OCI-LY1 (cell line): ENCODE results near the gene FBN2.

Source experiments
- H2AFZ ChIP-seq: fragments of 200-600 bp; sonication (generic), shearing (Covaris generic); 2 replicates; pipeline ENCODE4 v1.6.0; 2014; ENCODE audit warnings: antibody characterized with exemption, mild to moderate bottlenecking, low read length
- H3F3A ChIP-seq: fragments of 200-600 bp; sonication (generic), shearing (Covaris generic); 2 replicates; pipeline ENCODE4 v1.6.0; 2014; ENCODE audit warnings: mild to moderate bottlenecking, antibody characterized with exemption, low read length, moderate library complexity; ENCODE audit not compliant: insufficient read depth
- H3K27ac ChIP-seq: fragments of 200-600 bp; sonication (generic); 2 replicates; pipeline ENCODE4 v1.5.1; 2014; ENCODE audit warnings: low read length, mixed run types, mild to moderate bottlenecking, low read depth; ENCODE audit not compliant: poor library complexity, severe bottlenecking
- H3K27me3 ChIP-seq: fragments of 200-600 bp; sonication (generic); 2 replicates; pipeline ENCODE4 v1.6.0; 2014; ENCODE audit warnings: antibody characterized with exemption, mild to moderate bottlenecking, low read length, moderate library complexity; ENCODE audit not compliant: insufficient read depth
- H3K36me3 ChIP-seq: fragments of 200-600 bp; sonication (generic); 2 replicates; pipeline ENCODE4 v1.6.1; 2014; ENCODE audit warnings: mild to moderate bottlenecking, antibody characterized with exemption, low read length, moderate library complexity, mixed read lengths; ENCODE audit not compliant: insufficient read depth
- H3K4me1 ChIP-seq: fragments of 200-600 bp; sonication (generic); 2 replicates; pipeline ENCODE4 v1.5.1; 2014; ENCODE audit warnings: mild to moderate bottlenecking, low read length, moderate library complexity; ENCODE audit not compliant: insufficient read depth, severe bottlenecking
- H3K4me2 ChIP-seq: fragments of 200-600 bp; sonication (generic), shearing (Covaris generic); 2 replicates; pipeline ENCODE4 v1.6.1; 2014; ENCODE audit warnings: low read length
- H3K4me3 ChIP-seq: fragments of 200-600 bp; sonication (generic); 2 replicates; pipeline ENCODE4 v1.5.1; 2014; ENCODE audit warnings: low read length, low read depth, mild to moderate bottlenecking, mixed read lengths; ENCODE audit not compliant: poor library complexity, severe bottlenecking
- H3K79me2 ChIP-seq: fragments of 200-600 bp; shearing (Covaris generic); 2 replicates; pipeline ENCODE4 v1.6.1; 2016; ENCODE audit warnings: mixed run types, low read length, mixed read lengths; ENCODE audit not compliant: insufficient read depth
- H3K9ac ChIP-seq: fragments of 200-600 bp; sonication (generic), shearing (Covaris generic); 2 replicates; pipeline ENCODE4 v1.6.1; 2014; ENCODE audit warnings: mild to moderate bottlenecking, low read length, mixed read lengths
- H3K9me2 ChIP-seq: fragments of 200-600 bp; sonication (generic), shearing (Covaris generic); 2 replicates; pipeline ENCODE4 v1.6.1; 2014; ENCODE audit warnings: low read depth, mild to moderate bottlenecking, low read length, mixed read lengths
- H3K9me3 ChIP-seq: fragments of 200-600 bp; shearing (Covaris generic); 2 replicates; pipeline ENCODE4 v1.6.1; 2014; ENCODE audit warnings: low read length, mixed read lengths
- H4K20me1 ChIP-seq: fragments of 200-600 bp; sonication (generic), shearing (Covaris generic); 2 replicates; pipeline ENCODE4 v1.6.0; 2016; ENCODE audit warnings: mild to moderate bottlenecking, low read length; ENCODE audit not compliant: insufficient read depth
- CTCF ChIP-seq: fragments of 200-600 bp; sonication (generic), shearing (Covaris generic); IDR thresholded peaks from 2 replicates; pipeline ENCODE4 v1.5.1; 2017; ENCODE audit warnings: mild to moderate bottlenecking, antibody characterized with exemption, low read length, moderate library complexity, mixed read lengths
- EZH2 ChIP-seq: fragments of 200-600 bp; sonication (generic), shearing (Covaris generic); IDR thresholded peaks from 2 replicates; pipeline ENCODE4 v1.8.0; 2017; ENCODE audit warnings: borderline replicate concordance, mixed run types, mild to moderate bottlenecking, antibody characterized with exemption, low read length, moderate library complexity, mixed read lengths

The FBN2 gene

GRCh38 chr5:128466980-128467379 is 71.1 kb downstream of the FBN2 start:
- Histone ChIP-seq H3K4me2 (no peak overlapping the region), H3K27ac (no peak overlapping the region), H3K9me3 (no peaks in the 10 kb centered on the region), H3K27me3 (no peaks in the 10 kb centered on the region), H3K36me3 (no peaks in the 10 kb centered on the region), H3K9ac (no peak overlapping the region), H3F3A (no peaks in the 10 kb centered on the region), H3K9me2 (no peaks in the 10 kb centered on the region), H3K4me3 (no peak overlapping the region), H4K20me1 (no peaks in the 10 kb centered on the region), H2AFZ (no peak overlapping the region), H3K79me2 (no peaks in the 10 kb centered on the region), H3K4me1 (no peaks in the 10 kb centered on the region)
- TF ChIP-seq EZH2 = no peak
- TF ChIP-seq CTCF = no peak

- no peaks in the 10 kb centered on the region for H3F3A ChIP-seq
- H3K36me3 ChIP-seq = no peaks in the 10 kb centered on the region
- no peaks in the 10 kb centered on the region for H3K9me2 ChIP-seq
- H3K27ac ChIP-seq = no peak overlapping the region
- TF ChIP-seq CTCF (no peak), EZH2 (no peak)
- H3K27me3 ChIP-seq = no peaks in the 10 kb centered on the region
- no peaks in the 10 kb centered on the region for H3K79me2 ChIP-seq
- no peak overlapping the region for H2AFZ ChIP-seq
- H3K9me3 ChIP-seq = no peaks in the 10 kb centered on the region
- no peak overlapping the region for H3K9ac ChIP-seq
- H3K4me3 ChIP-seq = no peak overlapping the region
- H4K20me1 ChIP-seq = no peaks in the 10 kb centered on the region
- no peaks in the 10 kb centered on the region for H3K4me1 ChIP-seq
- no peak overlapping the region for H3K4me2 ChIP-seq
Observed at GRCh38 chr5:128466554-128466953, 71.5 kb downstream of the FBN2 start.

- Histone ChIP-seq H3K4me1 (no peaks in the 10 kb centered on the region), H3K9ac (no peak overlapping the region), H3K27ac (no peak overlapping the region), H3K79me2 (no peaks in the 10 kb centered on the region), H2AFZ (no peak overlapping the region), H3K4me3 (no peak overlapping the region), H3K27me3 (no peaks in the 10 kb centered on the region), H4K20me1 (no peaks in the 10 kb centered on the region), H3F3A (no peaks in the 10 kb centered on the region), H3K36me3 (no peaks in the 10 kb centered on the region), H3K9me2 (no peaks in the 10 kb centered on the region), H3K4me2 (no peak overlapping the region), H3K9me3 (no peaks in the 10 kb centered on the region)
- TF ChIP-seq EZH2 (no peak), CTCF (no peak)
Observed at GRCh38 chr5:128464596-128464995, 73.4 kb downstream of the FBN2 start.
